DLD1 (cell line): ENCODE measurements around the gene CHST8.

Source experiments
- in situ Hi-C: cut with HindIII; loops from 2 replicates; pipeline ENCODE4 v1.10.0; 2017; ENCODE audit warnings: low sequenced_read_pairs

Gene CHST8

DNA sequence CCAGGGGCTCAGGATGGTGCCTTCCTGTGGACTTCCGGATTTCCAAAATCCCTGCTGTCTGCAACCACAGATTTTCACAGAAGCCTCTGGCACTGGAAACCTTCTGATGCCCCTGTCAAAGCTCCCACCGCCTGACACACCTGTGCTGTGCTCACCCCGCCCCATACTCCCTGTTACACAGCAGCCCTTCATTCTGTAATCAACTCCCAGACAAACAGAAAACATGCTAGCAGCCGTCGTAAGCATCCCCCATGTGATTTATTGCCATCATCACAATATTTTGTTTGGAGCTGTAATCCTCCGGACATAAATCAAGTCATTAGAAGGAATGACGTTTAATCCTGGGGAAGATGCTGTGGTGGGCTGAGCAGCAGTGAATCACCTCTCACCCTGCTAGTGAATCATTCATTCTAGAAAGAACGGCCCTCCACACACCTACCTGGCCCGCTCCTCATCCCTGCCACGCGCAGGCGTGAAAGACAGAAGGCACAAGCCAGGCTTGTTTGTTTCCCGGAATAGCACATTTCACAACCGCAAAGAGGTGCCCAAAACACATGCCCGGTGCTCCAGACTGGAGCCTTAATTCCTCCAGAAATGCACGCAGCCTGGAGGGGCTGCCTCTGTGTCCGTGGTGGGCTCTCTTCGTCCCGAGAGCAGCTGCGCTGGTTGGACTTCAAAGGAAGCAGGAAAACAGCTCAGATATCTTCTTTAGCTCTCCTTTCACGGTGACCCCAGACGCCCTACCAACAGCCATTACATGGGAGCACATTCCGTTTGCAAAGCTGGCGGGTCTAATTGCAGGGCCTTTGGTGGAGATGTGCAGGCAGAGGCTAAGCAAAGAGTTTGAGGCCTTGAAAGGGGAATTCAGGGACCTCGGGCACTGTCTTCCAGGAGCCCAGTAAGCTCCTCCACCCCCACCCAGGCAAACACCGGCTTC, 133.6 kb downstream of the CHST8 start:
- in situ Hi-C loops, result no loop called here

GRCh38 chr19:33756177-33756576, 134.4 kb downstream of the CHST8 start:
- in situ Hi-C loops, result no loop called here

DNA sequence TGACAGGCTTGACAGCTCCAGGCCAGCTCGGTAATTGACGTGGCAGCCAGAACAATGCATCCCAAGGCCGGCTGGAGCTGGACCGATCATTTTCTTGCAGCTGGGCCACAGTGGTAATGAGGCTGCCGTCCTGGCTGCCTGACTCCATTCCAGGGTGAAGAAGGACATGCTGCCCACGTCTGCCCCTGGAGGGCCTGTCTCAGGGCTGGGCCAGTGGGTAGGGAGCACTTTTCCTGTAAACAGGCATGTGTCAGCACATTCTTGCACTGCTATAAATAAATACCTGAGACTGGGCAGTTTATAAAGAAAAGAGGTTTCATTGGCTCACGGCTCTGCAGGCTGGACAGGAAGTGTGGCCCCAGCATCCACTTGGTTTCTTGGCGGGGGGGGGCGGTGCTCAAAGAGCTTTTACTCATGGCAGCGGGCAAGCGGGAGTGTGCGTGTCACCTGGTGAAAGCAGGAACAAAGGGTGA, 136.8 kb downstream of the CHST8 start:
- in situ Hi-C loops, result no loop called here

DNA sequence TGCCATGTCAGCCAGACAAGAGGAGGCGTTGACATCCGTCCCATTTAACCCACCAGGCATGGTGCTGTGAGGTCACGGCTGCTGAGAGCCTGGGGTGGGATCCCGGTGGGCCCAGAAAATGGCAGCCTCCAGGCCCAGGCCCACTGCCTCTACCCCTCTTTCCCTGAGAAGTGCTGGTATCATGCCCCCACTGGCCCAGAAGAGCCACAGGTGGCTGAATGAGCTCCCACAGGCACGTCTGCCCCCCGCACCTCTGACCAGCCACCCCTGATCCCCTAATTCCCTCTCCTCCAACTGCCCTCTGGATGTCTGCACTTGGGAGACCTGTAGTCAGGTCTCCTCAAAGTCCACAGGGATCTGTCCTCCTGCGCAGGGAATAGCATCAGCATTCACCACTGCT, 137.6 kb downstream of the CHST8 start:
- in situ Hi-C loops, result no loop called here

DNA sequence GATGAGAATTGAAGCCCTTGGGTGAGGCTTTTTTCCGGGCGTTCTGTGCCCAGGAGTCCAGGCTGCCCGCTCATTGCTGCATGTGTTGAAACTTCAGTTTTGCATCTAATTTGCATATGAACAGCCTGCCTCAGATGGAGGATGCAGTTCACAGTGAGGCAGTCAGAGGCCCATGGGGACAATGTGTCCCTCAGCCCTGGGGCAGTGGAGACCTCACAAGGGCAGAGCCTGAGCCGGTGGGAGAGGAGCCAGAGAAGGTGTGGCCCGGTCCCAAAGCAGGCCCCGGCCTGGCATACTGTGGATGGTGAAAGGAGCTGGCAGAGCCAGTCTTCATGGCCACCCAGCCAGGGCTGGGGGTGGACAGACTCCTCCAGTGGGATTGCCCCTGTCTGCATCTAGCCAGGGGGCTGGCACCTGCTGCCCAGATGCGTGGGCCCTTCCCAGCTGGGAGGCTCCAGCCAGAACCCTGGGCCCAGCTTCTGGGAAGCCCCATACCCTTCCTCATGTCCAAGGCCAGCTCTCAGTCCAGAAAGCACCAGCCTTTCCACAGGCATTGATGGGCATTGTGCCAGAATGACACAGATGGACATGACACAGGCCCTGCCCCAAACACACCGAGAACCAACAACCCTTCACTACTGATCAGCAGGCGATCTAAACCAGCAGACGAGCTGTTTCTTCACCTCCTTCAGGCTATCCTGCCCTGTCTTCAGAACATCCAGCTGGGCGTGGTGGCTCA, 142.0 kb downstream of the CHST8 start:
- in situ Hi-C loops, result loop anchor here (10.0 kb wide), 1 partner anchor 59 kb away; no protein-coding TSS in a partner anchor

DNA sequence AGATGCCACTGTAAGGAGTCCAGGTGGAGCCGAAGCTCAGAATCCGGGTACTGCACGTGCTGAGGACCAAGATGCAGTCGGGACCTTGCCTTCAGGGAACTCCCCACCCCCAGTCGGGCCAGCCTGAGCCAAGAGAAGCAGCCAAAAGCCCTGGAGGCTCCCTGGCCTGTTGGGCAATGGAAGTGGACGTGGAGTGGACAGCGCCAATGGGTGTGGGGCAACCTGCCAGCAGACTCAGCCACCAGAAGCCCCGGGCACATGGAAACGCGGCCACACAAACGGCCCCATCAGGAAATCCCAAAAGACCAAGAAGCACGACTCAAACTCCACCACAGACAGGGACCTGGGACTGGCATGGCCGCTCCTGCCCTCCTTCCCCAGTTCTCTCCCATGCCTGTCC, 144.9 kb downstream of the CHST8 start:
- in situ Hi-C loops, result loop anchor here (10.0 kb wide), 1 partner anchor 62 kb away; no protein-coding TSS in a partner anchor

DNA sequence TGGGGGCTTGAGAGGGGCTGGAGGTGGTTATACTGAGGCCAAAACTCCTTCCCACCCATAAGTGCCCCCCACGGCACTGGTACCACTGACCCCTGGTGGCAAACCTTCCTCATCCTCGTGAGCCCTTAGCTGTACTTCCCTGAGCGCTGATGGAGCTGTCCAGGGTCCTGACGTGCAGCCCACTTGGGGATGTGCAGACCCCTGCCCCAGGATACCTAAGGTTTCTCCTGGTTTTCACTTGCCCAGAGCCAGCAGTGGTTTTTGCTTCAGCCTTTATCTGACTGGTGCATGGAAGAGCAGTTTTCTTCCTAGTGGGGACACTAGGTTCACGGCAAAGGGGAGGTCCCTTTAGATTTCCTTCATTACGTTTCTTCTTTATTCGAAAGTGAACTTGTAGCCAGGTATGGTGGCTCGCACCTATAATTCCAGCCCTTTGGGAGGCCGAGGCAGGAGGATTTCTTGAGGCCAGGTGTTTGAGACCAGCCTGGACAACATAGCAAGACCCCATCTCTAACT, 146.2 kb downstream of the CHST8 start:
- in situ Hi-C loops, result loop anchor here (10.0 kb wide), 1 partner anchor 63 kb away; no protein-coding TSS in a partner anchor

DNA sequence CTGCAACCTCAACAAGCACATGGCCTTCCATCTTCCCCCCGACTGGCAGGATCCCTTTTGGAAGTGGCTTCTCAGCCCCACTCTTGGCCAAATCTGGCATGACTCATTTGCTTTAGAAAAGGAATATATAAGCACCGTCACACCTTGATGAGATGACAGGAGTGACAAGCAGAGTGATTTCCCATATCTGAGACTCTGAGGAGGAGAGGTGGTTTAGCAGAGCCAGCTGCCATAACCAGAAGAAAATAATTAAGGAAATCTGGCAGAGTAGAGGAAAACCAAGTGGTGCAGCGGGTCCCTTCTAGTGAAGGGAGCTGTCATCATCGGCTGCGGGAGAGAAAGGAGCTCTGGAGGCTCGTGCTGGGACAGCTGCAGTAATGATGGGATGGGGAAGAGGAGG, 147.5 kb downstream of the CHST8 start:
- in situ Hi-C loops, result loop anchor here (10.0 kb wide), 1 partner anchor 64 kb away; no protein-coding TSS in a partner anchor

GRCh38 chr19:33770107-33770506, 148.4 kb downstream of the CHST8 start:
- in situ Hi-C loops, result no loop called here

- in situ Hi-C loops, result no loop called here
Measured at GRCh38 chr19:33771384-33772101, 149.8 kb downstream of the CHST8 start.

DNA sequence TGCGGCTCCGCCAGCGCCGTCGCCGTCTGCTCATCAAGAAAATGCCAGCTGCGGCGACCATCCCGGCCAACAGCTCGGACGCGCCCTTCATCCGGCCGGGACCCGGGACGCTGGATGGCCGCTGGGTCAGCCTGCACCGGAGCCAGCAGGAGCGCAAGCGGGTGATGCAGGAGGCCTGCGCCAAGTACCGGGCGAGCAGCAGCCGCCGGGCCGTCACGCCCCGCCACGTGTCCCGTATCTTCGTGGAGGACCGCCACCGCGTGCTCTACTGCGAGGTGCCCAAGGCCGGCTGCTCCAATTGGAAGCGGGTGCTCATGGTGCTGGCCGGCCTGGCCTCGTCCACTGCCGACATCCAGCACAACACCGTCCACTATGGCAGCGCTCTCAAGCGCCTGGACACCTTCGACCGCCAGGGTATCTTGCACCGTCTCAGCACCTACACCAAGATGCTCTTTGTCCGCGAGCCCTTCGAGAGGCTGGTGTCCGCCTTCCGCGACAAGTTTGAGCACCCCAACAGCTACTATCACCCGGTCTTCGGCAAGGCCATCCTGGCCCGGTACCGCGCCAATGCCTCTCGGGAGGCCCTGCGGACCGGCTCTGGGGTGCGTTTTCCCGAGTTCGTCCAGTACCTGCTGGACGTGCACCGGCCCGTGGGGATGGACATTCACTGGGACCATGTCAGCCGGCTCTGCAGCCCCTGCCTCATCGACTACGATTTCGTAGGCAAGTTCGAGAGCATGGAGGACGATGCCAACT, 150.5 kb downstream of the CHST8 start:
- in situ Hi-C loops, result no loop called here

DNA sequence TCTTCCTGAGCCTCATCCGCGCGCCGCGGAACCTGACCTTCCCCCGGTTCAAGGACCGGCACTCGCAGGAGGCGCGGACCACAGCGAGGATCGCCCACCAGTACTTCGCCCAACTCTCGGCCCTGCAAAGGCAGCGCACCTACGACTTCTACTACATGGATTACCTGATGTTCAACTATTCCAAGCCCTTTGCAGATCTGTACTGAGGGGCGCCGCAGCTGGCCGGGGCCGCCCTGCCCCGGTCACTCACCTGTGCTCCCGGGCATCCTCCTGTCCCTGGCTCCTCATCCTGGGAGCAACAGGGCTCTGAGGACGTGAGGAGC, 151.1 kb downstream of the CHST8 start:
- in situ Hi-C loops, result no loop called here

- in situ Hi-C loops, result no loop called here
Measured at GRCh38 chr19:33773704-33774624, 152.2 kb downstream of the CHST8 start.

DNA sequence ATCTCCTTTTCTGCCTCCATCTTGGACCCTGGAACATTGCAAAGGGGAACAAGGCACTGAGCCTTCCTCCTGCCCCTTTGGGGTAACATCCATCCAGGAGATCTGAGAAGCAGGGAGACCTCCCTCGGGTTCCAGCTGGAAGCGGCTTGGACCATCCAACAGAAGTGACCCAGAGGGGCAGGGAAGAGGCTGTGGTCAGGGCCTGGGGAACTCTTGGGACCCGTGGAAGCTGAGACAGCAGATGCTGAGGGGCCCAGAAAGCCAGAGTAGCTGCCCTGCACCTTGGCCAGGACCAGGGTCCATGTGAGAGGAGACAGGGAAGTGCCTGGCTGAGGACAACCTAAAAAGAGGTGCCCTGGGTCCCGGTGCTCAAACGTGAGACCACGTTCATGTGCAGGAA, 153.0 kb downstream of the CHST8 start:
- in situ Hi-C loops, result no loop called here

- in situ Hi-C loops, result no loop called here
Measured at GRCh38 chr19:33775731-33776487, 154.2 kb downstream of the CHST8 start.

DNA sequence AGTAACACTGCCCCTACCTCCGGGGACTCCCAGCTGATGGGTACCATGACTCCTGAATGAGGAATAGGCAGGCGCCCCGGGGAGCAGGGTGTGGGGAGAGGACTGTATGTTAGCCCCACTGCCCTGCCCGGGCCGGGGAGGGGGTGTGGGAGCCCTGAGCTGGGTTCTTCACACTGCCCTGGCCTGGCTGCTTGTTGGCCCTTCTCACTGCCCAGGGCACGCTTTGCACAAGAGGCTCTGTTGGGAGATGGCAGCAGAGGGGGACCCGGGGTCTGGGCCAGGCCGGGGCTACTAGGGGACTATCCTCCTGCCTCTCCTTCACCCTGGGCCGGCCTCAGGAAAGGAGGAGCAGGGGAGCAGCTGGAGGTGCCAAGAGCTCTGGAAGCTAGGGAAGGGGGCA, 155.6 kb downstream of the CHST8 start:
- in situ Hi-C loops, result no loop called here

GRCh38 chr19:33777753-33778088, 156.0 kb downstream of the CHST8 start:
- in situ Hi-C loops, result no loop called here

- in situ Hi-C loops, result no loop called here
Measured at GRCh38 chr19:33778089-33778791, 156.5 kb downstream of the CHST8 start.
